SK-N-MC (cell line): ENCODE results near the gene HAT1.

Experiments
- DNase-seq: peaks from one replicate; pipeline ENCODE4 v3.0.0-alpha.2; 2011; ENCODE audit warnings: low read depth, low spot score
- H3K27ac ChIP-seq: fragments of 200-600 bp; sonication (generic); 2 replicates; pipeline ENCODE4 v1.5.1; 2016; ENCODE audit warnings: mixed run types
- H3K36me3 ChIP-seq: fragments of 200-600 bp; sonication (generic); 2 replicates; pipeline ENCODE4 v1.6.1; 2017; ENCODE audit warnings: antibody characterized with exemption, low read length, mixed read lengths; ENCODE audit not compliant: insufficient read depth
- H3K4me3 ChIP-seq: fragments of 200-600 bp; sonication (generic); 2 replicates; pipeline ENCODE4 v1.5.1; 2016
- H3K9ac ChIP-seq: fragments of 200-600 bp; sonication (generic); 2 replicates; pipeline ENCODE4 v1.8.0; 2017; ENCODE audit warnings: mixed run types, mixed read lengths; ENCODE audit not compliant: insufficient read length
- H3K9me3 ChIP-seq: fragments of 200-600 bp; sonication (generic); 2 replicates; pipeline ENCODE4 v1.6.1; 2017; ENCODE audit warnings: low read depth, mild to moderate bottlenecking, antibody characterized with exemption, low read length, moderate library complexity, mixed read lengths
- EZH2 ChIP-seq: fragments of 200-600 bp; sonication (generic); IDR thresholded peaks from one replicate; pipeline ENCODE4 v1.6.1; 2017; ENCODE audit warnings: antibody characterized with exemption
- FOXP2 ChIP-seq: optimal IDR thresholded peaks from 2 replicates; pipeline ENCODE3; 2011; ENCODE audit warnings: mild to moderate bottlenecking, moderate library complexity; ENCODE audit not compliant: insufficient read depth; ENCODE audit errors: extremely low read length, control extremely low read depth
- POLR2AphosphoS5 ChIP-seq: IDR thresholded peaks from 2 replicates; pipeline ENCODE4 v1.6.1; 2012; ENCODE audit warnings: mild to moderate bottlenecking, low read depth, low read length, borderline replicate concordance

HAT1 gene

DNA sequence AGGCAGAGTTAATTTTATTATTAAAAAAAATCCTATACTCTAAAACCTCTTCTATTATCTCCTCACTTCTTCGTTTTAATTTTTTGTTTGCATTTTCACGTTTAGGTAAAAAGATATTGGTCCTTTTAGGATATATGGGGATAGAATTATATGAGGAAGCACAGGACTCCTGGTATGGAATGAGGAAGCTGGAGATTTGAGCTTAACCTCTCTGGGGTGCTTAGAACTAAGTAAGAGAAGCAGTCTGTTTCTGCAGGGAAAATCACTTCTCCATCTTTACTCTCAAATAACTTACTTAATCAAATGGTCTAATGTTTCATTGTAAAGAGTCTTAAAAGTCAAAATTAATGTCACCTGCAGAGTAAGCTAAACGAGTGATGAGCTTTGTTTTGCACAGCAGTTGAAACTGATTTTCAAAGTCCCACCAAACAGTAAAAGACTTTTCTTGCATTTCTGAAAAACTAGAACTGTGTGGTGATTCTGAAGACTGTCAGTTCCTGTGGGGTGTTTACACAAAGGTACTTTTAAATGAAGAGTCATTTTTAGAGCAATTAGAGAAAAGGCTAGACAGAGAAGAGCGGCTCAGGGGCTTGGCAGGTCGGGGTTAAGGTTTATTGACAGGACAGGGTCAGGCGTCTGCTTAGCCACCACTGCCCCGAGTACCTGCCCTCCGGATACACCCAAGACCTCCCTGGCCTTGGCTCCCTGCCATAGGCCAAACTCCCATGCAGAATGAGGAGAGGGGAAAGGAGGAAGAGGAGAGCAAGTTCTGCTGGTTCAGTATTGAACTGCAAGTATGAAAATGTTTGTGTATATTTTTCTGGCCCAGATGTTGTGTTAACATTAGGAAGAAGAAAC, 99.0 kb downstream of the HAT1 start:
- DNase-seq = no peak
- Histone ChIP-seq H3K36me3 (no peaks in the 10 kb centered on the region), H3K9me3 (no peaks in the 10 kb centered on the region), H3K4me3 (peak overlapping the region; percentile 65), H3K27ac (peak overlapping the region; percentile 80), H3K9ac (no peak overlapping the region)
- TF ChIP-seq EZH2 (no peak), POLR2AphosphoS5 (no peak), FOXP2 (no peak)

DNA sequence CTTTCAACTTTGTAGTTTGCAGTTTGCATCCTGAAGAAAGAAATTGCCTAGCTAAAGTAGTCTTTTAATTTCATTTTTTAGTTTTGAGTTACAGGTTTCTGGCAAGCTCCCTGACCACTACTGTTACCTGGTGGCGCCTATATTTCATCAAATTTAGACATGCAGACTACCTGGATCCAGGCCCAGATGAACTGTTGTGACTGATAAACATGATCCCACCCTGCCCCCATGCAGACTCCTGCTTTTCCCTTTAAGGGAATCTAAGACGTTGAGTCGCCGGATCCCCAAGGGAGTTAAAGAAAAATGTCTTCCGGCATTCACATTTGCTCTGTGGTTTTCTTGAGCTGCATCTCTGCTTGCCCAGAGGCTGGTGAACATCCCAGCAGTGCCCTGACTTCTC, 99.7 kb downstream of the HAT1 start:
- no peaks in the 10 kb centered on the region for H3K9me3 ChIP-seq
- H3K9ac ChIP-seq = no peak overlapping the region
- peak overlapping the region; percentile 80 for H3K27ac ChIP-seq
- no peaks in the 10 kb centered on the region for H3K36me3 ChIP-seq
- TF ChIP-seq POLR2AphosphoS5 (peak; percentile 29; the same call in 1 of the 2 replicates), FOXP2 (no peak)
- DNase-seq = peak; percentile 93
- H3K4me3 ChIP-seq = peak overlapping the region; percentile 65

DNA sequence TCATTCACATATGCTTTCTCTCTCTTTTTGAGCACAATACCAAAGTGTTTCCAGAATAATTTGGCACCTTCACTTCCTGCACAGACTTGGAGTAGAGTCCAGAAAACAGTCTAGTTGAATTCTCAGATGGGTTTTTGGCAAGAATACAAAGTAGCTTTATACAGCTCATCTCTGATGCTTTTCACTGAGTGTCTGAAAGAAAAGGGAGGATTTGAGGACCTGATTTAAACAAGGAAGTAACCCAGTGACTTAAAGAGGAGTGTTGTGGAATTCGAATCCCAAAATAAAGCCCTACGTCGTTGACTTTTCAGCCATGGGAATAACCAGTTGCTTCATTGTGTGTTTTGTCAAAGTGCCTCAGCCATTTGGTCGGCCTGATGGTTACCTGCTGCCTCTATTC, 109.3 kb downstream of the HAT1 start:
- Histone ChIP-seq H3K36me3 (no peaks in the 10 kb centered on the region), H3K9ac (no peak overlapping the region), H3K27ac (peak overlapping the region; percentile 51; the same call in 1 of the 2 replicates), H3K4me3 (no peak overlapping the region), H3K9me3 (no peaks in the 10 kb centered on the region)
- no peak for TF ChIP-seq FOXP2
- TF ChIP-seq POLR2AphosphoS5 = no peak
- TF ChIP-seq EZH2 = no peak
- no peak for DNase-seq
